Colonic mucosa (tissue), 4 donors: ENCODE results near the gene CHI3L2. TPM values are rescaled to one million over a fixed set of nuclear protein-coding genes. Genes with fewer than 3 reads are reported as not detected.

Experiments used
- DNase-seq: peaks from one replicate; pipeline ENCODE4 v3.0.0-alpha.2; 2020
- H3K27ac ChIP-seq: fragments of 200-600 bp; one replicate; pipeline ENCODE4 v1.8.0; 2021
- H3K27me3 ChIP-seq: fragments of 200-600 bp; one replicate; pipeline ENCODE4 v1.8.0; 2021
- H3K36me3 ChIP-seq: fragments of 200-600 bp; one replicate; pipeline ENCODE4 v1.8.0; 2021
- H3K4me1 ChIP-seq: fragments of 200-600 bp; one replicate; pipeline ENCODE4 v1.8.0; 2021; ENCODE audit warnings: mild to moderate bottlenecking
- H3K4me3 ChIP-seq: fragments of 200-600 bp; one replicate; pipeline ENCODE4 v1.8.0; 2021
- H3K9ac ChIP-seq, 2 donors: one replicate each; pipeline ENCODE4 v1.7.0; 2013; ENCODE audit warnings: control low read depth in 2 of 2, low read depth in 2 of 2, low read length in 2 of 2
- H3K9me3 ChIP-seq: fragments of 200-600 bp; one replicate; pipeline ENCODE4 v1.8.0; 2021
- intact Hi-C: fragments of 100-400 bp; cut with DNase I; formaldehyde crosslinking; loops from one replicate; pipeline ENCODE4 v1.14.1; 2022
- total RNA-seq, 2 donors: library from RNA; stranded (reverse); fragmentation: NEBNext Ultra II Directional in 1 of 2; extraction: Animal tissue kit (Norgen Biotek cat#: 25700) in 1 of 2; gene quantifications; one replicate each; pipeline ENCODE4 v1.2.1, GENCODE V29; 2021
- TF ChIP-seq, protein P1 (sequence below): fragments of 200-600 bp; IDR thresholded peaks from one replicate; pipeline ENCODE4 v1.8.0; 2022; ENCODE audit warnings: antibody characterized with exemption, mild to moderate bottlenecking
- donor health status: healthy.
- donor health status: DM: no; HTN: no; CAD: no.
- donor health status: DM: no; HTN: no; CAD: no.

The CHI3L2 gene
- total RNA-seq, 2 donors from 2014 or later = 0.49 to 0.53 TPM

- DNase-seq = peak; percentile 73
- peak within 1 kb of the TSS; percentile 92 for H3K27ac ChIP-seq
- intact Hi-C loops = no loop called here
- peaks cover 6% of the 10 kb centered on the region for H3K36me3 ChIP-seq
- TF ChIP-seq, protein P1, sequence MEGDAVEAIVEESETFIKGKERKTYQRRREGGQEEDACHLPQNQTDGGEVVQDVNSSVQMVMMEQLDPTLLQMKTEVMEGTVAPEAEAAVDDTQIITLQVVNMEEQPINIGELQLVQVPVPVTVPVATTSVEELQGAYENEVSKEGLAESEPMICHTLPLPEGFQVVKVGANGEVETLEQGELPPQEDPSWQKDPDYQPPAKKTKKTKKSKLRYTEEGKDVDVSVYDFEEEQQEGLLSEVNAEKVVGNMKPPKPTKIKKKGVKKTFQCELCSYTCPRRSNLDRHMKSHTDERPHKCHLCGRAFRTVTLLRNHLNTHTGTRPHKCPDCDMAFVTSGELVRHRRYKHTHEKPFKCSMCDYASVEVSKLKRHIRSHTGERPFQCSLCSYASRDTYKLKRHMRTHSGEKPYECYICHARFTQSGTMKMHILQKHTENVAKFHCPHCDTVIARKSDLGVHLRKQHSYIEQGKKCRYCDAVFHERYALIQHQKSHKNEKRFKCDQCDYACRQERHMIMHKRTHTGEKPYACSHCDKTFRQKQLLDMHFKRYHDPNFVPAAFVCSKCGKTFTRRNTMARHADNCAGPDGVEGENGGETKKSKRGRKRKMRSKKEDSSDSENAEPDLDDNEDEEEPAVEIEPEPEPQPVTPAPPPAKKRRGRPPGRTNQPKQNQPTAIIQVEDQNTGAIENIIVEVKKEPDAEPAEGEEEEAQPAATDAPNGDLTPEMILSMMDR = no peak
- H3K9me3 ChIP-seq = no peaks in the 10 kb centered on the region
- peak within 1 kb of the TSS; percentile 46 to 88 for H3K9ac ChIP-seq
- H3K27me3 ChIP-seq = no peaks in the 10 kb centered on the region
- H3K4me3 ChIP-seq = peak within 1 kb of the TSS; percentile 14
- peaks cover 23% of the 10 kb centered on the region for H3K4me1 ChIP-seq
These were observed 27.4 kb upstream of the CHI3L2 start, which contains the start of gene DENND2D for GRCh38 chr1:111199881-111200801. Gene DENND2D (minus strand): TSS chr1:111200646. CDS start chr1:111200459, 187 bp downstream.

DNA sequence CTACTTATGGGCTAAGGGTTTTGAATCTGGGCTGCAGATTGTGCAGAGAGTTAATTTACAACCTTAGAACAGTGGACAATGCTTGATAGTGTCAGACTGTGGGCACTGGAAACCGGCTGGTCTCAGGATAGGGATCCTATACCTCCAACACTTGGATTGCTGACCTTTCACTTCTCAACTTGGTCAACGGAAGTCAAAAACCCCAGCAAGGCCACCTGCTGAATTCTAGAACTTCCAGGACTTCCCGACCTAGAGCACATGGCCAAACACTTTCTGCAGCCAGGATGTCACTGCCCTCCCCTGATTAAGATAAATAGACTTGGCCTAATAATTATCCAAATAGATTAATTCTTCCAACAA lies 26.7 kb upstream of the CHI3L2 start:
- peaks cover 6% of the 10 kb centered on the region for H3K36me3 ChIP-seq
- peak overlapping the region in 1 of 2 donors; percentile 24 for H3K9ac ChIP-seq
- no peaks in the 10 kb centered on the region for H3K27me3 ChIP-seq
- H3K9me3 ChIP-seq = no peaks in the 10 kb centered on the region
- peak overlapping the region; percentile 92 for H3K27ac ChIP-seq
- intact Hi-C loops = no loop called here
- peaks cover 23% of the 10 kb centered on the region for H3K4me1 ChIP-seq
- TF ChIP-seq, protein P1 = no peak
- DNase-seq = no peak
- H3K4me3 ChIP-seq = peak overlapping the region; percentile 8

DNA sequence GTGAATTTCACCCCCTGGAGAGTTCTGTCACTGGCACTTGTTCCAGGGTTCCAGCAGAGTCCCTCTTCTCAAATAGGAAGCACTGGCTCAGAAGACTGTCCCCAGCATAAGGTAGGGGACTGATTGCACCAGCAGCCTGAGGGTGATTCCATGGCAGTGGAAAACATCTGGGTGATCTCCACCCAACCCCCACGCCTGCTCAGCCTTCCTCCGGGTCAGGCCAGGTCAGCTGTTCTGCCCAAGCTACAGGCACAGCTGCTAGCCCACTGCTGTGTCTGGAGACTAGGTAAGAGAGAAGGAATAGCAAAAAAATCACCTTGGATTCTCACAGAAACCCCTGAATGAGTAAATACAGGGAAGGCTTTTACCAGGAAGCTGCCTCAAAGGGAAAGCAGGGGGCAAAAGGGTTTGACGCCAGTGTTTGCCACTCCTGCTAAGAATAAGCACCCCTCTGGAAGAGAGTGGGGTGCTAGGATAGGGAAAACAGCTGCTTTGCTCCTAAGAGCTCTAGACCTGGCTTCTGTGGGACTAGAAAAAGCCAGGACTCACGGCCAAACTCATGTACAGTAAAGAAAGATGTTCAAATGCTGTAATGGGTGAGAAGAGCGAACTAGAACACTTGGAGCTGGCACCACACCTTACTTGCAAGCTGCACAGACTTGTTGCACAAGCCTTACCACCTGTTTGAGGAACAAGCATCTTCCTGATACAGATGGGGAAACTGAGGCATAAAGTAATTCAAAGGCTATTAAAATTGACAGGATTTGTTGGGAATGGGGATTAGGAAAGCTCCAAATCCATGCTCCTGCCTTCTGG lies 26.0 kb upstream of the CHI3L2 start:
- intact Hi-C loops = no loop called here
- peak; percentile 37 for DNase-seq
- H3K4me3 ChIP-seq = no peak overlapping the region
- H3K9me3 ChIP-seq = no peaks in the 10 kb centered on the region
- H3K27me3 ChIP-seq = no peaks in the 10 kb centered on the region
- peaks cover 6% of the 10 kb centered on the region for H3K36me3 ChIP-seq
- peak overlapping the region in 1 of 2 donors; percentile 88 for H3K9ac ChIP-seq
- peak overlapping the region; percentile 92 for H3K27ac ChIP-seq
- TF ChIP-seq, protein P1 = no peak
- H3K4me1 ChIP-seq = peaks cover 23% of the 10 kb centered on the region

DNA sequence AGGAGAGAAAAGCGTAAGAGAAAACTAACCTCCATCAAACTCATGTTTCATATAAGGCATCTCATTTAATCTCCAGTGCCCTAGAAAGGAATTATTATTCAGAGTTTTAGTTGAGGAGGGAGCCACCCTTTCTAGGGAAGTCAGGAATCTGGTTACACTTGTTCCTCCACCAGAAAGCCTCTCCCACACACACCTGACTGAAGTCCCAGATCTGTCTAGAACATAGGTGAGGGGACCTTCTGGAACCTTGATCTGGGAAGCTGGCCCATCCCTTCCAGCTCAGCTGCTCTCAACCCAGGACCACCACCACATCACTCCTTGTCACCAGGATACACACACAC lies 25.2 kb upstream of the CHI3L2 start:
- TF ChIP-seq, protein P1 = no peak
- DNase-seq = peak; percentile 56
- peaks cover 6% of the 10 kb centered on the region for H3K36me3 ChIP-seq
- peaks cover 23% of the 10 kb centered on the region for H3K4me1 ChIP-seq
- H3K9ac ChIP-seq = peak overlapping the region in 1 of 2 donors; percentile 88
- H3K27ac ChIP-seq = peak overlapping the region; percentile 92
- no peaks in the 10 kb centered on the region for H3K9me3 ChIP-seq
- H3K27me3 ChIP-seq = no peaks in the 10 kb centered on the region
- intact Hi-C loops = no loop called here
- H3K4me3 ChIP-seq = no peak overlapping the region
